H1 (cell line): ENCODE data around the gene TAF4. TPM values are rescaled to one million over a fixed set of nuclear protein-coding genes. Genes with fewer than 3 reads are reported as not detected.
"Not testable (repeated sequence)": the region's sequence is repeated elsewhere in the genome, so short reads cannot be mapped to it uniquely, and the experiment has no call there.

ENCODE experiments used
- CTCF ChIA-PET: fragments of 300-600 bp; sonication (Branson Sonifier 250); formaldehyde crosslinking; loops from one replicate; lab custom pipeline; 2021; ENCODE audit not compliant: partially characterized antibody; lab: Charles Lee
- POLR2A ChIA-PET: fragments of 300-600 bp; sonication (Branson Sonifier 250); formaldehyde crosslinking; loops from one replicate; lab custom pipeline; 2021; ENCODE audit warnings: inconsistent platforms; ENCODE audit not compliant: partially characterized antibody; lab: Charles Lee
- DNase-seq, 2 experiments: peaks; one replicate each; pipeline versions ENCODE4 v3.0.0 to v3.0.0-alpha.2; 2010 to 2022; ENCODE audit warnings: low spot score in 2 of 2, low read depth in 1 of 2, mixed read lengths in 1 of 2
- FAIRE-seq: peaks from 2 replicates; lab custom pipeline; 2011; peaks lifted over from hg19 to GRCh38; lab: Jason Lieb, UNC
- H2AFZ ChIP-seq: 2 replicates; pipeline ENCODE4 v1.8.1; 2012; ENCODE audit warnings: low read length, inconsistent platforms
- H2AK5ac ChIP-seq: 2 replicates; pipeline ENCODE4 v1.6.1; 2013; ENCODE audit warnings: low read depth, low read length
- H2BK120ac ChIP-seq: replicated peaks from 2 replicates; pipeline ENCODE3; 2013; ENCODE audit warnings: low read depth, low read length, inconsistent platforms
- H2BK12ac ChIP-seq: 2 replicates; pipeline ENCODE4 v1.6.1; 2013; ENCODE audit warnings: low read depth, low read length
- H2BK15ac ChIP-seq: 2 replicates; pipeline ENCODE4 v1.6.1; 2013; ENCODE audit warnings: low read length
- H2BK20ac ChIP-seq: 2 replicates; pipeline ENCODE4 v1.6.1; 2013; ENCODE audit warnings: low read length
- H2BK5ac ChIP-seq: 2 replicates; pipeline ENCODE4 v1.6.1; 2013; ENCODE audit warnings: low read depth, low read length
- H3K14ac ChIP-seq: 2 replicates; pipeline ENCODE4 v1.6.1; 2013; ENCODE audit warnings: inconsistent platforms; ENCODE audit not compliant: insufficient read length
- H3K18ac ChIP-seq: 2 replicates; pipeline ENCODE4 v1.6.1; 2013; ENCODE audit warnings: low read length; ENCODE audit errors: extremely low read depth
- H3K23ac ChIP-seq: 2 replicates; pipeline ENCODE4 v1.6.1; 2013; ENCODE audit warnings: inconsistent platforms; ENCODE audit not compliant: insufficient read length
- H3K23me2 ChIP-seq: 2 replicates; pipeline ENCODE4 v1.6.1; 2013; ENCODE audit warnings: low read depth, low read length
- H3K27ac ChIP-seq: 2 replicates; pipeline ENCODE4 v1.6.1; 2011; ENCODE audit warnings: low read depth, low read length, inconsistent platforms
- H3K27me3 ChIP-seq, 4 experiments: replicated peaks in 1 of 4; 1 replicate in 1 of 4; 2 replicates in 3 of 4; pipeline versions ENCODE4 v1.6.1 to v1.8.1; 2011 to 2013; ENCODE audit warnings: low read length in 3 of 4, mild to moderate bottlenecking in 3 of 4, inconsistent platforms in 2 of 4, mixed read lengths in 2 of 4, moderate library complexity in 1 of 4; ENCODE audit not compliant: control insufficient read depth in 3 of 4, insufficient read depth in 3 of 4; ENCODE audit errors: extremely low read depth in 1 of 4
- H3K36me3 ChIP-seq, 4 experiments: 2 replicates each; pipeline versions ENCODE4 v1.6.1 to v1.8.1; 2011 to 2013; ENCODE audit warnings: mild to moderate bottlenecking in 4 of 4, low read length in 3 of 4, moderate library complexity in 2 of 4, control low read depth in 1 of 4, inconsistent platforms in 1 of 4; ENCODE audit not compliant: insufficient read depth in 4 of 4, control insufficient read depth in 2 of 4
- H3K4ac ChIP-seq: replicated peaks from 2 replicates; pipeline ENCODE3; 2013; ENCODE audit warnings: low read length, low read depth, mixed read lengths, inconsistent platforms; ENCODE audit not compliant: insufficient read length
- H3K4me1 ChIP-seq, 4 experiments: replicated peaks in 1 of 4; 1 replicate in 1 of 4; 2 replicates in 3 of 4; pipeline versions ENCODE4 v1.6.1 to v1.8.1; 2011 to 2013; ENCODE audit warnings: low read length in 3 of 4, inconsistent platforms in 2 of 4, mixed read lengths in 1 of 4; ENCODE audit not compliant: insufficient read depth in 4 of 4, control insufficient read depth in 3 of 4
- H3K4me2 ChIP-seq, 2 experiments: 2 replicates each; pipeline versions ENCODE4 v1.6.1 to v1.8.1; 2011 to 2013; ENCODE audit warnings: low read depth in 2 of 2, low read length in 2 of 2, control low read depth in 1 of 2, inconsistent platforms in 1 of 2, mild to moderate bottlenecking in 1 of 2; ENCODE audit not compliant: insufficient read depth in 1 of 2
- H3K4me3 ChIP-seq, 4 experiments: fragments of 200-600, 300-600 bp in 1 of 4; sonication (generic), shearing (Covaris generic), sonication (Bioruptor Twin) in 1 of 4; 2 replicates each; pipeline versions ENCODE4 v1.5.1 to v1.8.1; 2011 to 2016; ENCODE audit warnings: low read length in 4 of 4, low read depth in 3 of 4, control low read depth in 2 of 4, inconsistent platforms in 2 of 4, mild to moderate bottlenecking in 2 of 4, mixed read lengths in 1 of 4, moderate library complexity in 1 of 4; ENCODE audit not compliant: insufficient read depth in 2 of 4; ENCODE audit errors: extremely low read depth in 1 of 4
- H3K56ac ChIP-seq: replicated peaks from 2 replicates; pipeline ENCODE3; 2013; ENCODE audit warnings: low read depth, mild to moderate bottlenecking, mixed read lengths, low read length, inconsistent platforms; ENCODE audit not compliant: insufficient read length
- H3K79me1 ChIP-seq: 2 replicates; pipeline ENCODE4 v1.6.1; 2013; ENCODE audit warnings: low read depth, low read length, control low read depth
- H3K79me2 ChIP-seq, 2 experiments: 2 replicates each; pipeline versions ENCODE4 v1.6.1 to v1.8.1; 2012 to 2013; ENCODE audit warnings: low read length in 2 of 2, mild to moderate bottlenecking in 2 of 2, inconsistent platforms in 1 of 2; ENCODE audit not compliant: insufficient read depth in 2 of 2, control insufficient read depth in 1 of 2
- H3K9ac ChIP-seq, 4 experiments: replicated peaks in 1 of 4; 1 replicate in 1 of 4; 2 replicates in 3 of 4; pipeline versions ENCODE4 v1.6.1 to v1.8.1; 2011 to 2013; ENCODE audit warnings: low read depth in 3 of 4, low read length in 3 of 4, control low read depth in 2 of 4, mild to moderate bottlenecking in 2 of 4, moderate library complexity in 2 of 4, inconsistent platforms in 1 of 4; ENCODE audit errors: extremely low read depth in 1 of 4
- H3K9me3 ChIP-seq, 2 experiments: 2 replicates each; pipeline versions ENCODE4 v1.6.1 to v1.8.1; 2012 to 2013; ENCODE audit warnings: mild to moderate bottlenecking in 2 of 2, moderate library complexity in 2 of 2, control low read depth in 1 of 2, inconsistent platforms in 1 of 2, low read depth in 1 of 2, low read length in 1 of 2, mixed read lengths in 1 of 2; ENCODE audit not compliant: insufficient read depth in 2 of 2
- H4K20me1 ChIP-seq, 2 experiments: replicated peaks in 1 of 2; 2 replicates each; pipeline versions ENCODE3 to v1.8.1; 2011 to 2013; ENCODE audit warnings: inconsistent platforms in 2 of 2, low read length in 2 of 2, mild to moderate bottlenecking in 1 of 2; ENCODE audit not compliant: insufficient read depth in 2 of 2, control insufficient read depth in 1 of 2
- H4K5ac ChIP-seq: 2 replicates; pipeline ENCODE4 v1.6.1; 2013; ENCODE audit warnings: low read length, low read depth, mixed read lengths, inconsistent platforms; ENCODE audit not compliant: insufficient read length
- H4K8ac ChIP-seq: 2 replicates; pipeline ENCODE4 v1.8.0; 2013; ENCODE audit warnings: mild to moderate bottlenecking, moderate library complexity, low read length, inconsistent platforms; ENCODE audit not compliant: insufficient read depth; ENCODE audit errors: extremely low read depth
- H4K91ac ChIP-seq: replicated peaks from 2 replicates; pipeline ENCODE3; 2013; ENCODE audit warnings: low read length, mixed read lengths, inconsistent platforms; ENCODE audit not compliant: insufficient read length
- BACH1 ChIP-seq: IDR thresholded peaks from 2 replicates; pipeline ENCODE4 v1.6.1; 2012; ENCODE audit warnings: low read length, improper control_type of control experiment
- JUND ChIP-seq: IDR thresholded peaks from 2 replicates; pipeline ENCODE4 v1.6.1; 2011; ENCODE audit warnings: mild to moderate bottlenecking, improper control_type of control experiment, low read length
- RFX5 ChIP-seq: IDR thresholded peaks from 2 replicates; pipeline ENCODE4 v1.6.1; 2011; ENCODE audit warnings: low read depth, low read length, improper control_type of control experiment, borderline replicate concordance
- WGBS, 2 experiments: shearing (Covaris generic) in 1 of 2; methylation state at CpG; one replicate each; pipeline versions ENCODE4 v1.1.6 to v1.1.7; 2013 to 2015; ENCODE audit warnings: low lambda C conversion rate in 2 of 2, mixed read lengths in 2 of 2, inconsistent platforms in 1 of 2, low coverage in 1 of 2, missing lambda C conversion rate in 1 of 2; ENCODE audit not compliant: insufficient replicate concordance in 2 of 2, insufficient coverage in 1 of 2, insufficient read length in 1 of 2; ENCODE audit errors: extremely low coverage in 1 of 2, missing lambda C conversion rate in 1 of 2; 5-methylcytosine and 5-hydroxymethylcytosine counted together
- polyA plus RNA-seq, 7 experiments: library from polyadenylated mRNA; depleted of rRNA in 3 of 7; stranded (reverse) in 5 of 7; unstranded in 2 of 7; fragments of >200 nt in 5 of 7; fragments of 200-250 nt in 2 of 7; gene quantifications; 1 replicate in 5 of 7; 2 replicates in 1 of 7; 4 replicates in 1 of 7; pipeline versions ENCODE4 v1.2.1 to v1.2.3, GENCODE V29; 2011 to 2013; ENCODE audit warnings: missing spikeins in 2 of 7, mixed read lengths in 2 of 7
- total RNA-seq: library from RNA; stranded (reverse); fragmentation: NEBNext Ultra II Directional; extraction: Animal tissue kit (Norgen Biotek cat#: 25700); gene quantifications from 2 replicates; pipeline ENCODE4 v1.2.1, GENCODE V29; 2021
- TF ChIP-seq, protein P1 (sequence below), 3 experiments: IDR thresholded peaks; 1 replicate in 2 of 3; 2 replicates in 1 of 3; pipeline versions ENCODE4 v1.5.1 to v1.6.1; 2011; ENCODE audit warnings: low read length in 3 of 3, mild to moderate bottlenecking in 3 of 3, inconsistent platforms in 2 of 3, low read depth in 1 of 3, moderate library complexity in 1 of 3; ENCODE audit not compliant: insufficient read depth in 1 of 3; ENCODE audit errors: control extremely low read depth in 1 of 3

Gene TAF4
- total and polyA plus RNA-seq, 2 of the 8 experiments (the other 6 are each of a cell fraction or from before 2014, with no cell fraction given), result 16.0 to 30.1 TPM

DNA sequence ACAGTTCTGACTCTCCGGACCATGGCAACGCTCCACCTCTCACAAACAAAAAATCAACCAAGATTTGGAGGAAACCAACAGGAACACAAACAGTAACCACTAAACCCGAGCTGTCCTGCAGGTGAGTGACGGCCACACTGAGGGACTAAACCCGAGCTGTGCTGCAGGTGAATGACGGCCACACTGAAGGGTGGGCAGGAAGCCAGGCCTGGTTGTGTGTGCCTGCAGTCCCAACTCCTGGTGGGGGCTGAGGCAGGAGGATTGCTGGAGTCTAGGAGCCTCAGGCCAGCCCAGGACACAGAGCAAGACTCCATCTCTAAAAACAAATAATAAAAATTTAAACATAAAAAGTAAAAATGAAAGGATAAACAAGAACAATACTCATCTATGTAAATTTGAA is 80.6 kb downstream of the TAF4 start (continued):
- TF ChIP-seq BACH1 (no peak), RFX5 (no peak), JUND (no peak)
- TF ChIP-seq, protein P1, sequence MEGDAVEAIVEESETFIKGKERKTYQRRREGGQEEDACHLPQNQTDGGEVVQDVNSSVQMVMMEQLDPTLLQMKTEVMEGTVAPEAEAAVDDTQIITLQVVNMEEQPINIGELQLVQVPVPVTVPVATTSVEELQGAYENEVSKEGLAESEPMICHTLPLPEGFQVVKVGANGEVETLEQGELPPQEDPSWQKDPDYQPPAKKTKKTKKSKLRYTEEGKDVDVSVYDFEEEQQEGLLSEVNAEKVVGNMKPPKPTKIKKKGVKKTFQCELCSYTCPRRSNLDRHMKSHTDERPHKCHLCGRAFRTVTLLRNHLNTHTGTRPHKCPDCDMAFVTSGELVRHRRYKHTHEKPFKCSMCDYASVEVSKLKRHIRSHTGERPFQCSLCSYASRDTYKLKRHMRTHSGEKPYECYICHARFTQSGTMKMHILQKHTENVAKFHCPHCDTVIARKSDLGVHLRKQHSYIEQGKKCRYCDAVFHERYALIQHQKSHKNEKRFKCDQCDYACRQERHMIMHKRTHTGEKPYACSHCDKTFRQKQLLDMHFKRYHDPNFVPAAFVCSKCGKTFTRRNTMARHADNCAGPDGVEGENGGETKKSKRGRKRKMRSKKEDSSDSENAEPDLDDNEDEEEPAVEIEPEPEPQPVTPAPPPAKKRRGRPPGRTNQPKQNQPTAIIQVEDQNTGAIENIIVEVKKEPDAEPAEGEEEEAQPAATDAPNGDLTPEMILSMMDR (IDR thresholded peaks at IDR 0.05; ENCODE audit: control extremely low read depth in 1 of 3, insufficient read depth in 1 of 3, low read depth in 1 of 3, low read length in 3 of 3), result no peak

DNA sequence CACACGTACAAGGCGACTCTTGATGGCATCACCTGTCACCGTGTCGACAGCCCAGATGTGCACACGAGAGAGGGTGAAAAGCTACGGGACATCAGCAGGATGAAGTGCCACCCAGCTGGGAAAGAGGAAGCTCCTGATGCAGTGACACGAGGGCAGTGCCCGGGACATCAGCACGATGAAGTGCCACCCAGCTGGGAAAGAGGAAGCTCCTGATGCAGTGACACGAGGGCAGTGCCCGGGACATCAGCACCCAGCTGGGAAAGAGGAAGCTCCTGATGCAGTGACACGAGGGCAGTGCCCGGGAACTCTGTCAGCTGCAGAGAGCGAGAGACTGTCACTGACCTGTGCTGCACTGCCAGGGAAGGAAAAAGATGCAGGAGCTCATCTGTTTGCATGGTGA is 81.2 kb downstream of the TAF4 start:
- DNase-seq, H3K4me3 ChIP-seq, H2BK12ac ChIP-seq, H3K9ac ChIP-seq, H4K91ac ChIP-seq, H2AFZ ChIP-seq, H2BK5ac ChIP-seq, H3K4me1 ChIP-seq, H3K18ac ChIP-seq, H4K5ac ChIP-seq, H3K4me2 ChIP-seq, H3K27ac ChIP-seq, FAIRE-seq, H3K14ac ChIP-seq, H3K9me3 ChIP-seq, H2BK120ac ChIP-seq, H3K23ac ChIP-seq, H3K4ac ChIP-seq, H3K27me3 ChIP-seq, H4K20me1 ChIP-seq, H2BK20ac ChIP-seq, H3K79me2 ChIP-seq, H3K56ac ChIP-seq, H4K8ac ChIP-seq, H2BK15ac ChIP-seq, H2AK5ac ChIP-seq, H3K79me1 ChIP-seq: not testable (repeated sequence)
- POLR2A ChIA-PET, result interaction anchor here (0.6 to 1.0 kb wide), 3 partner anchors 154 to 753 kb away, joined by 3 read pairs; no protein-coding TSS in a partner anchor
- Histone ChIP-seq H3K23me2 (peaks cover 11% of the 10 kb centered on the region; the same call in 1 of the 2 replicates), H3K36me3 (peaks cover 0 to 14% (median 3%) of the 10 kb centered on the region in 4 experiments; a peak in 4 of 8 replicates)
- 95% methylated on average over 11 of the region's 14 CpGs; no CpG with 5 or more reads in 1 of the 2 experiments for WGBS, 2 experiments
- CTCF ChIA-PET, result interaction anchor here (0.7 to 1.2 kb wide), 4 partner anchors 8 to 172 kb away, joined by 3 to 4 read pairs (median 3); no protein-coding TSS in a partner anchor
